Prostate gland (tissue), 2 donors: ENCODE data around the gene CDC27.

Experiments used
- CTCF ChIP-seq, 4 experiments: fragments of 200-600 bp in 2 of 4; fragments of 450-650 bp in 2 of 4; sonication (generic) in 2 of 4; IDR thresholded peaks; 1 replicate in 3 of 4; 2 replicates in 1 of 4; pipeline ENCODE4 v1.5.1; 2016 to 2019; ENCODE audit warnings: antibody characterized with exemption in 4 of 4, mild to moderate bottlenecking in 2 of 4, moderate library complexity in 2 of 4
- POLR2AphosphoS5 ChIP-seq: sonication (generic); formaldehyde crosslinking; IDR thresholded peaks from one replicate; pipeline ENCODE4 v1.6.1; 2017; ENCODE audit warnings: antibody characterized with exemption

GRCh38 chr17:47199627-47200324 is 10.7 kb upstream of the CDC27 start:
- TF ChIP-seq POLR2AphosphoS5, result no peak
- no peak for TF ChIP-seq CTCF (IDR thresholded peaks at IDR 0.05)
